DND-41 (cell line): ENCODE measurements around the gene DPM1.
A peak's percentile ranks its signal among the peaks of the same experiment; 100 is the strongest.

Source experiments
- ATAC-seq: fragments of 200-7000 bp; cut with Tn5 transposase; 3 replicates; pipeline ENCODE4 v1.9.1; 2021; ENCODE audit warnings: low read depth; ENCODE audit not compliant: insufficient read depth
- DNase-seq: peaks from one replicate; pipeline ENCODE4 v3.0.0-alpha.2; 2020
- H2AFZ ChIP-seq: 2 replicates; pipeline ENCODE4 v1.6.0; 2012; ENCODE audit warnings: low read depth, low read length
- H3K27ac ChIP-seq: 2 replicates; pipeline ENCODE4 v1.5.1; 2012; ENCODE audit warnings: low read length, inconsistent platforms
- H3K27me3 ChIP-seq: fragments of 200-600 bp; sonication (generic); 2 replicates; pipeline ENCODE4 v1.6.0; 2012; ENCODE audit warnings: low read length, mild to moderate bottlenecking, inconsistent platforms; ENCODE audit not compliant: insufficient read depth, poor library complexity
- H3K36me3 ChIP-seq: 2 replicates; pipeline ENCODE4 v1.5.1; 2012; ENCODE audit warnings: low read length, inconsistent platforms; ENCODE audit not compliant: insufficient read depth
- H3K4me1 ChIP-seq: 2 replicates; pipeline ENCODE4 v1.5.1; 2012; ENCODE audit warnings: mild to moderate bottlenecking, low read length; ENCODE audit not compliant: insufficient read depth
- H3K4me2 ChIP-seq: 2 replicates; pipeline ENCODE4 v1.6.0; 2012; ENCODE audit warnings: mild to moderate bottlenecking, moderate library complexity, low read length, inconsistent platforms; ENCODE audit not compliant: insufficient read depth
- H3K4me3 ChIP-seq, 2 experiments: fragments of 200-600 bp in 1 of 2; shearing (Covaris generic) in 1 of 2; 2 replicates each; pipeline ENCODE4 v1.5.1; 2012 to 2016; ENCODE audit warnings: inconsistent platforms in 2 of 2, low read length in 2 of 2, mild to moderate bottlenecking in 2 of 2, low read depth in 1 of 2, moderate library complexity in 1 of 2
- H3K79me2 ChIP-seq: 2 replicates; pipeline ENCODE4 v1.6.0; 2012; ENCODE audit warnings: low read length, inconsistent platforms; ENCODE audit not compliant: insufficient read depth
- H3K9ac ChIP-seq: 2 replicates; pipeline ENCODE4 v1.6.0; 2012; ENCODE audit warnings: low read depth, mild to moderate bottlenecking, inconsistent platforms, low read length, moderate library complexity
- H3K9me3 ChIP-seq: 2 replicates; pipeline ENCODE4 v1.5.1; 2012; ENCODE audit warnings: low read length, moderate library complexity, mild to moderate bottlenecking, inconsistent platforms; ENCODE audit not compliant: insufficient read depth, severe bottlenecking
- H4K20me1 ChIP-seq: 2 replicates; pipeline ENCODE4 v1.6.0; 2012; ENCODE audit warnings: low read length; ENCODE audit not compliant: insufficient read depth
- EZH2 ChIP-seq: IDR thresholded peaks from 3 replicates; pipeline ENCODE4 v1.6.1; 2012; ENCODE audit warnings: borderline replicate concordance, low read depth, mild to moderate bottlenecking, moderate library complexity, low read length, inconsistent platforms; ENCODE audit not compliant: severe bottlenecking
- TF ChIP-seq, protein P1 (sequence below): IDR thresholded peaks from 2 replicates; pipeline ENCODE4 v1.5.1; 2012; ENCODE audit warnings: borderline replicate concordance, low read length, moderate library complexity, mild to moderate bottlenecking; ENCODE audit not compliant: poor library complexity, severe bottlenecking; ENCODE audit errors: extremely low read depth

DPM1 gene

DNA sequence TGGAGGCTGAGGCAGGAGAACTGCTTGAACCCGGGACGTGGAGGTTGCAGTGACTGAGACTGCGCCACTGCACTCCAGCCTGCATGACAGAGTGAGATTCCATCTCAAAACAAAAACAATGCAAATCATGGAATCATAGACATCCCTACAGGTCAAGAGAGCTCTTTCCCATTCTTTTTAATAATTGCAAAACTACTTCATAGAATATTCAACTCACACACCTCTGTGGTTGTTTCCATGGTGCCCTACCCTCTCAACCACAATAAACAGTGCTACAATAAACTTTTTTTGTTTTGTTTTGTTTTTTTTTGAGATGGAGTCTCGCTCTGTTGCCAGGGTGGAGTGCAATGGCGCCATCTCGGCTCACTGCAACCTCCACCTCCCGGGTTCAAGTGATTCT, 15.3 kb downstream of the DPM1 start:
- H3K4me1 ChIP-seq = no peaks in the 10 kb centered on the region

DNA sequence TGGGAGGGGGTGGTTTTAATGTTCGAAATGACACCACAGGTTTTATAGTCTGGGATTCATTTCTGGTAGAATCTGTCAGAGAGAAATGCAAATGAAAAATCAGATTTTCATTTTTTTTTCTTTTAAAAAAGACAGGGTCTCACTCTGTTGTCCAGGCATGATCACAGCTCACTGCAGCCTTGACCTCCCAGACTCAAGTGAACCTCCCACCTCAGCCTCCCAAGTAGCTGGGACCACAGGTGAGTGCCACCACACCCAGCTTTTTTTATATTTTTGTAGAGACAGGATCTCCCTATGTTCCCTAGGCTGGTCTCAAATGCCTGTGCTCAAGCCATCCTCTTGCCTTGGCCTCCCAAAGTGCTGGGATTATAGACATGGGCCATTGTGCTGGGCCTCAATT, 24.7 kb downstream of the DPM1 start:
- no peak overlapping the region for H3K9ac ChIP-seq
- H4K20me1 ChIP-seq = peaks cover 15% of the 10 kb centered on the region
- H3K27me3 ChIP-seq = no peaks in the 10 kb centered on the region
- no peak overlapping the region for H3K4me2 ChIP-seq
- H3K79me2 ChIP-seq = peaks cover 32% of the 10 kb centered on the region
- no peaks in the 10 kb centered on the region for H3K9me3 ChIP-seq
- no peak overlapping the region for H3K27ac ChIP-seq
- peaks cover 70% of the 10 kb centered on the region for H3K36me3 ChIP-seq
- peaks cover 28% of the 10 kb centered on the region for H3K4me1 ChIP-seq
- ATAC-seq (no peak), DNase-seq (no peak)
- no peak overlapping the region for H3K4me3 ChIP-seq
- TF ChIP-seq, protein P1, sequence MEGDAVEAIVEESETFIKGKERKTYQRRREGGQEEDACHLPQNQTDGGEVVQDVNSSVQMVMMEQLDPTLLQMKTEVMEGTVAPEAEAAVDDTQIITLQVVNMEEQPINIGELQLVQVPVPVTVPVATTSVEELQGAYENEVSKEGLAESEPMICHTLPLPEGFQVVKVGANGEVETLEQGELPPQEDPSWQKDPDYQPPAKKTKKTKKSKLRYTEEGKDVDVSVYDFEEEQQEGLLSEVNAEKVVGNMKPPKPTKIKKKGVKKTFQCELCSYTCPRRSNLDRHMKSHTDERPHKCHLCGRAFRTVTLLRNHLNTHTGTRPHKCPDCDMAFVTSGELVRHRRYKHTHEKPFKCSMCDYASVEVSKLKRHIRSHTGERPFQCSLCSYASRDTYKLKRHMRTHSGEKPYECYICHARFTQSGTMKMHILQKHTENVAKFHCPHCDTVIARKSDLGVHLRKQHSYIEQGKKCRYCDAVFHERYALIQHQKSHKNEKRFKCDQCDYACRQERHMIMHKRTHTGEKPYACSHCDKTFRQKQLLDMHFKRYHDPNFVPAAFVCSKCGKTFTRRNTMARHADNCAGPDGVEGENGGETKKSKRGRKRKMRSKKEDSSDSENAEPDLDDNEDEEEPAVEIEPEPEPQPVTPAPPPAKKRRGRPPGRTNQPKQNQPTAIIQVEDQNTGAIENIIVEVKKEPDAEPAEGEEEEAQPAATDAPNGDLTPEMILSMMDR = no peak
- TF ChIP-seq EZH2 = no peak
- H2AFZ ChIP-seq = no peak overlapping the region

More for the DNA sequence above, 15.3 kb downstream of the DPM1 start:
- no peaks in the 10 kb centered on the region for H3K9me3 ChIP-seq
- ATAC-seq (no peak), DNase-seq (no peak)
- H3K27ac ChIP-seq = no peak overlapping the region
- no peak overlapping the region for H3K4me2 ChIP-seq
- no peak overlapping the region for H3K4me3 ChIP-seq
- H3K9ac ChIP-seq = no peak overlapping the region
- H4K20me1 ChIP-seq = no peaks in the 10 kb centered on the region; the same call in 1 of the 2 replicates
- H2AFZ ChIP-seq = no peak overlapping the region
- peaks cover 86% of the 10 kb centered on the region for H3K36me3 ChIP-seq
- peaks cover 5% of the 10 kb centered on the region; the same call in 1 of the 2 replicates for H3K79me2 ChIP-seq
- H3K27me3 ChIP-seq = no peaks in the 10 kb centered on the region
- no peak for TF ChIP-seq EZH2
- TF ChIP-seq, protein P1 = no peak

GRCh38 chr20:50932691-50933280, 25.5 kb downstream of the DPM1 start:
- TF ChIP-seq EZH2 = no peak
- TF ChIP-seq, protein P1 = no peak
- ATAC-seq = no peak
- H3K4me2 ChIP-seq = peak overlapping the region; percentile 64; the same call in 1 of the 2 replicates

More at GRCh38 chr20:50932691-50933280, 25.5 kb downstream of the DPM1 start:
- H3K79me2 ChIP-seq = peaks cover 40% of the 10 kb centered on the region
- no peak for DNase-seq
- H2AFZ ChIP-seq = peak overlapping the region; percentile 98; the same call in 1 of the 2 replicates
- H3K4me3 ChIP-seq = 0 out of 4 replicates have a peak overlapping the region, but pooled peaks of 1 of the 2 experiments have one; percentile 72
- peaks cover 74% of the 10 kb centered on the region for H3K36me3 ChIP-seq
- peak overlapping the region; percentile 99; the same call in 1 of the 2 replicates for H3K27ac ChIP-seq
- H3K9ac ChIP-seq = peak overlapping the region; percentile 89
- no peaks in the 10 kb centered on the region for H3K27me3 ChIP-seq
- peaks cover 36% of the 10 kb centered on the region for H3K4me1 ChIP-seq
- peaks cover 23% of the 10 kb centered on the region for H4K20me1 ChIP-seq
- H3K9me3 ChIP-seq = no peaks in the 10 kb centered on the region
